Measurements from ENCODE around the gene CHD6.

DNA sequence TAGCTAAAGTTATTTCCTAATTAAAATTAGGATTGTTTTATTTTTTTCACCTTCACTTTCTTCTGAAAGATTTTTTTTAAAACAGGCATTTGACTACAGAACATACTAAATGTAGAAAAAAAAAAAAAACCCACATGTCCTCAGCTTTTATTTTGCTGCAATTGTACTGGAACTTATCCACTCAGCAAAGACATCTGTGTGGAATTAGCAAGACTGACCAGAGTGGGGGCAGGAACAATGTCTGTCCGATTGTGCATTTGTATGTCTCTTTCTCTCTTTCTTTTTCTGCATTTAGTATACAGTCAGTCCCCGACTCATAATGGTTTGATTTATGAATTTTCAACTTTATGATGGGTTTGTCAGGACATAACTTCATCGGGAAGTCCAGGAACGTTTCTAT is 77.3 kb downstream of the CHD6 start:
- TF ChIP-seq JUN (CRISPR knock-in tag; IDR thresholded peaks at IDR 0.05) (no peak), SIN3A (IDR thresholded peaks at IDR 0.05; ENCODE audit: borderline replicate concordance, low read depth, low read length) (no peak), ZNF782 (CRISPR knock-in tag; IDR thresholded peaks at IDR 0.05; ENCODE audit: borderline replicate concordance) (no peak), SNRNP70 (IDR thresholded peaks at IDR 0.05; ENCODE audit: low read depth, low read length) (no peak), ZNF33B (CRISPR knock-in tag; IDR thresholded peaks at IDR 0.05) (no peak), FOXM1 (CRISPR knock-in tag; IDR thresholded peaks at IDR 0.05) (no peak), ARID2 (CRISPR knock-in tag; IDR thresholded peaks at IDR 0.05; ENCODE audit: borderline replicate concordance) (no peak), ZNF713 (CRISPR knock-in tag; IDR thresholded peaks at IDR 0.05) (no peak), MYNN (CRISPR knock-in tag; IDR thresholded peaks at IDR 0.05; ENCODE audit: low read depth) (no peak), ZBTB7B (CRISPR knock-in tag; IDR thresholded peaks at IDR 0.05) (no peak)
- TF ChIP-seq, protein P1, sequence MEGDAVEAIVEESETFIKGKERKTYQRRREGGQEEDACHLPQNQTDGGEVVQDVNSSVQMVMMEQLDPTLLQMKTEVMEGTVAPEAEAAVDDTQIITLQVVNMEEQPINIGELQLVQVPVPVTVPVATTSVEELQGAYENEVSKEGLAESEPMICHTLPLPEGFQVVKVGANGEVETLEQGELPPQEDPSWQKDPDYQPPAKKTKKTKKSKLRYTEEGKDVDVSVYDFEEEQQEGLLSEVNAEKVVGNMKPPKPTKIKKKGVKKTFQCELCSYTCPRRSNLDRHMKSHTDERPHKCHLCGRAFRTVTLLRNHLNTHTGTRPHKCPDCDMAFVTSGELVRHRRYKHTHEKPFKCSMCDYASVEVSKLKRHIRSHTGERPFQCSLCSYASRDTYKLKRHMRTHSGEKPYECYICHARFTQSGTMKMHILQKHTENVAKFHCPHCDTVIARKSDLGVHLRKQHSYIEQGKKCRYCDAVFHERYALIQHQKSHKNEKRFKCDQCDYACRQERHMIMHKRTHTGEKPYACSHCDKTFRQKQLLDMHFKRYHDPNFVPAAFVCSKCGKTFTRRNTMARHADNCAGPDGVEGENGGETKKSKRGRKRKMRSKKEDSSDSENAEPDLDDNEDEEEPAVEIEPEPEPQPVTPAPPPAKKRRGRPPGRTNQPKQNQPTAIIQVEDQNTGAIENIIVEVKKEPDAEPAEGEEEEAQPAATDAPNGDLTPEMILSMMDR (CRISPR knock-in tag; IDR thresholded peaks at IDR 0.05), result no peak
- TF ChIP-seq, protein P2, sequence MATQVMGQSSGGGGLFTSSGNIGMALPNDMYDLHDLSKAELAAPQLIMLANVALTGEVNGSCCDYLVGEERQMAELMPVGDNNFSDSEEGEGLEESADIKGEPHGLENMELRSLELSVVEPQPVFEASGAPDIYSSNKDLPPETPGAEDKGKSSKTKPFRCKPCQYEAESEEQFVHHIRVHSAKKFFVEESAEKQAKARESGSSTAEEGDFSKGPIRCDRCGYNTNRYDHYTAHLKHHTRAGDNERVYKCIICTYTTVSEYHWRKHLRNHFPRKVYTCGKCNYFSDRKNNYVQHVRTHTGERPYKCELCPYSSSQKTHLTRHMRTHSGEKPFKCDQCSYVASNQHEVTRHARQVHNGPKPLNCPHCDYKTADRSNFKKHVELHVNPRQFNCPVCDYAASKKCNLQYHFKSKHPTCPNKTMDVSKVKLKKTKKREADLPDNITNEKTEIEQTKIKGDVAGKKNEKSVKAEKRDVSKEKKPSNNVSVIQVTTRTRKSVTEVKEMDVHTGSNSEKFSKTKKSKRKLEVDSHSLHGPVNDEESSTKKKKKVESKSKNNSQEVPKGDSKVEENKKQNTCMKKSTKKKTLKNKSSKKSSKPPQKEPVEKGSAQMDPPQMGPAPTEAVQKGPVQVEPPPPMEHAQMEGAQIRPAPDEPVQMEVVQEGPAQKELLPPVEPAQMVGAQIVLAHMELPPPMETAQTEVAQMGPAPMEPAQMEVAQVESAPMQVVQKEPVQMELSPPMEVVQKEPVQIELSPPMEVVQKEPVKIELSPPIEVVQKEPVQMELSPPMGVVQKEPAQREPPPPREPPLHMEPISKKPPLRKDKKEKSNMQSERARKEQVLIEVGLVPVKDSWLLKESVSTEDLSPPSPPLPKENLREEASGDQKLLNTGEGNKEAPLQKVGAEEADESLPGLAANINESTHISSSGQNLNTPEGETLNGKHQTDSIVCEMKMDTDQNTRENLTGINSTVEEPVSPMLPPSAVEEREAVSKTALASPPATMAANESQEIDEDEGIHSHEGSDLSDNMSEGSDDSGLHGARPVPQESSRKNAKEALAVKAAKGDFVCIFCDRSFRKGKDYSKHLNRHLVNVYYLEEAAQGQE (IDR thresholded peaks at IDR 0.05; ENCODE audit: borderline replicate concordance in 1 of 2, low read depth in 1 of 2, low read length in 2 of 2), result no peak
- TF ChIP-seq, protein P3, sequence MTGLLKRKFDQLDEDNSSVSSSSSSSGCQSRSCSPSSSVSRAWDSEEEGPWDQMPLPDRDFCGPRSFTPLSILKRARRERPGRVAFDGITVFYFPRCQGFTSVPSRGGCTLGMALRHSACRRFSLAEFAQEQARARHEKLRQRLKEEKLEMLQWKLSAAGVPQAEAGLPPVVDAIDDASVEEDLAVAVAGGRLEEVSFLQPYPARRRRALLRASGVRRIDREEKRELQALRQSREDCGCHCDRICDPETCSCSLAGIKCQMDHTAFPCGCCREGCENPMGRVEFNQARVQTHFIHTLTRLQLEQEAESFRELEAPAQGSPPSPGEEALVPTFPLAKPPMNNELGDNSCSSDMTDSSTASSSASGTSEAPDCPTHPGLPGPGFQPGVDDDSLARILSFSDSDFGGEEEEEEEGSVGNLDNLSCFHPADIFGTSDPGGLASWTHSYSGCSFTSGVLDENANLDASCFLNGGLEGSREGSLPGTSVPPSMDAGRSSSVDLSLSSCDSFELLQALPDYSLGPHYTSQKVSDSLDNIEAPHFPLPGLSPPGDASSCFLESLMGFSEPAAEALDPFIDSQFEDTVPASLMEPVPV (CRISPR knock-in tag; IDR thresholded peaks at IDR 0.05), result no peak
- TF ChIP-seq, protein P4, sequence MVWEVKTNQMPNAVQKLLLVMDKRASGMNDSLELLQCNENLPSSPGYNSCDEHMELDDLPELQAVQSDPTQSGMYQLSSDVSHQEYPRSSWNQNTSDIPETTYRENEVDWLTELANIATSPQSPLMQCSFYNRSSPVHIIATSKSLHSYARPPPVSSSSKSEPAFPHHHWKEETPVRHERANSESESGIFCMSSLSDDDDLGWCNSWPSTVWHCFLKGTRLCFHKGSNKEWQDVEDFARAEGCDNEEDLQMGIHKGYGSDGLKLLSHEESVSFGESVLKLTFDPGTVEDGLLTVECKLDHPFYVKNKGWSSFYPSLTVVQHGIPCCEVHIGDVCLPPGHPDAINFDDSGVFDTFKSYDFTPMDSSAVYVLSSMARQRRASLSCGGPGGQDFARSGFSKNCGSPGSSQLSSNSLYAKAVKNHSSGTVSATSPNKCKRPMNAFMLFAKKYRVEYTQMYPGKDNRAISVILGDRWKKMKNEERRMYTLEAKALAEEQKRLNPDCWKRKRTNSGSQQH (CRISPR knock-in tag; IDR thresholded peaks at IDR 0.05; ENCODE audit: low read depth), result no peak

Data from HepG2 (cell line).